ENCODE results near the gene IRX4.

Gene IRX4

DNA sequence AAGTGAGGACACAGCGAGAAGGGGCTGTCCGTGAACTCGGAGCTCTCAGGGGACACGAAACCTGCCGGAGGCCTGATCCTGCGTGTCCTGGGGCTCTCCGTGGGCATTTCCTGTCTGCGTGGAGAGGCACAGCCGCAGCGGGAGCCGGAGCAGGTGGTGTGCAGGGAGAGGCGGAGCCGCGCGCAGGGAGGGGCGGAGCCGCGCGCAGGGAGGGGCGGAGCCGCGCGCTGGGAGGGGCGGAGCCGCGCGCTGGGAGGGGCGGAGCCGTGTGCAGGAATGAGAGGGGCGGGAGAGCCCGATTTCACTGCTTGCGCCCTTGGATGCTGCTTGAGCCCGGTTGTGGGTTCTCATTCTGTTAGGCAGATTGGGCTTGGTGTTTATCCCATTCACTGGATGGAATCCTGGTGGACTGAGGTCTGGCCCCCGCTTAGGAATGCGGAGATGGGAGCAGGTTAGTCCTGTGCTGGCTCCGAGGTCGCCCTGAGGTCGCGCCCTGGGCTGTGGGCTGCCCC is 54.8 kb downstream of the IRX4 start:
- Histone ChIP-seq H3K27me3 (ENCODE audit: insufficient read depth, low read length, poor library complexity) (no peaks in the 10 kb centered on the region), H2AFZ (ENCODE audit: low read depth, low read length) (no peak overlapping the region), H3K27ac (ENCODE audit: low read length) (no peak overlapping the region), H3K4me3 (ENCODE audit: low read depth in 1 of 2, low read length in 2 of 2) (no peak overlapping the region), H4K20me1 (ENCODE audit: insufficient read depth, low read length) (peaks cover 5% of the 10 kb centered on the region), H3K4me2 (ENCODE audit: insufficient read depth, low read length) (no peak overlapping the region), H3K79me2 (ENCODE audit: insufficient read depth, low read length) (no peaks in the 10 kb centered on the region), H3K4me1 (ENCODE audit: insufficient read depth, low read length) (no peaks in the 10 kb centered on the region), H3K9me3 (ENCODE audit: insufficient read depth, low read length, severe bottlenecking) (no peaks in the 10 kb centered on the region), H3K9ac (ENCODE audit: low read depth, low read length) (no peak overlapping the region), H3K36me3 (ENCODE audit: insufficient read depth, low read length) (peaks cover 33% of the 10 kb centered on the region)
- peak; percentile 64; the same call in 2 of the 3 replicates for ATAC-seq (ENCODE audit: insufficient read depth, low read depth)
- DNase-seq: peak; percentile 43
- TF ChIP-seq, protein P1, sequence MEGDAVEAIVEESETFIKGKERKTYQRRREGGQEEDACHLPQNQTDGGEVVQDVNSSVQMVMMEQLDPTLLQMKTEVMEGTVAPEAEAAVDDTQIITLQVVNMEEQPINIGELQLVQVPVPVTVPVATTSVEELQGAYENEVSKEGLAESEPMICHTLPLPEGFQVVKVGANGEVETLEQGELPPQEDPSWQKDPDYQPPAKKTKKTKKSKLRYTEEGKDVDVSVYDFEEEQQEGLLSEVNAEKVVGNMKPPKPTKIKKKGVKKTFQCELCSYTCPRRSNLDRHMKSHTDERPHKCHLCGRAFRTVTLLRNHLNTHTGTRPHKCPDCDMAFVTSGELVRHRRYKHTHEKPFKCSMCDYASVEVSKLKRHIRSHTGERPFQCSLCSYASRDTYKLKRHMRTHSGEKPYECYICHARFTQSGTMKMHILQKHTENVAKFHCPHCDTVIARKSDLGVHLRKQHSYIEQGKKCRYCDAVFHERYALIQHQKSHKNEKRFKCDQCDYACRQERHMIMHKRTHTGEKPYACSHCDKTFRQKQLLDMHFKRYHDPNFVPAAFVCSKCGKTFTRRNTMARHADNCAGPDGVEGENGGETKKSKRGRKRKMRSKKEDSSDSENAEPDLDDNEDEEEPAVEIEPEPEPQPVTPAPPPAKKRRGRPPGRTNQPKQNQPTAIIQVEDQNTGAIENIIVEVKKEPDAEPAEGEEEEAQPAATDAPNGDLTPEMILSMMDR (IDR thresholded peaks at IDR 0.05; ENCODE audit: borderline replicate concordance, extremely low read depth, low read length, poor library complexity, severe bottlenecking): no peak
- TF ChIP-seq EZH2 (IDR thresholded peaks at IDR 0.05; ENCODE audit: borderline replicate concordance, low read depth, low read length, severe bottlenecking): no peak

Data from DND-41 (cell line).